ENCODE data around the gene ZFP36L2. TPM values are rescaled to one million over a fixed set of nuclear protein-coding genes. Genes with fewer than 3 reads are reported as not detected.

ZFP36L2 gene
- total and polyA plus RNA-seq, 9 donors, result 115 to 369 (median 232) TPM

DNA sequence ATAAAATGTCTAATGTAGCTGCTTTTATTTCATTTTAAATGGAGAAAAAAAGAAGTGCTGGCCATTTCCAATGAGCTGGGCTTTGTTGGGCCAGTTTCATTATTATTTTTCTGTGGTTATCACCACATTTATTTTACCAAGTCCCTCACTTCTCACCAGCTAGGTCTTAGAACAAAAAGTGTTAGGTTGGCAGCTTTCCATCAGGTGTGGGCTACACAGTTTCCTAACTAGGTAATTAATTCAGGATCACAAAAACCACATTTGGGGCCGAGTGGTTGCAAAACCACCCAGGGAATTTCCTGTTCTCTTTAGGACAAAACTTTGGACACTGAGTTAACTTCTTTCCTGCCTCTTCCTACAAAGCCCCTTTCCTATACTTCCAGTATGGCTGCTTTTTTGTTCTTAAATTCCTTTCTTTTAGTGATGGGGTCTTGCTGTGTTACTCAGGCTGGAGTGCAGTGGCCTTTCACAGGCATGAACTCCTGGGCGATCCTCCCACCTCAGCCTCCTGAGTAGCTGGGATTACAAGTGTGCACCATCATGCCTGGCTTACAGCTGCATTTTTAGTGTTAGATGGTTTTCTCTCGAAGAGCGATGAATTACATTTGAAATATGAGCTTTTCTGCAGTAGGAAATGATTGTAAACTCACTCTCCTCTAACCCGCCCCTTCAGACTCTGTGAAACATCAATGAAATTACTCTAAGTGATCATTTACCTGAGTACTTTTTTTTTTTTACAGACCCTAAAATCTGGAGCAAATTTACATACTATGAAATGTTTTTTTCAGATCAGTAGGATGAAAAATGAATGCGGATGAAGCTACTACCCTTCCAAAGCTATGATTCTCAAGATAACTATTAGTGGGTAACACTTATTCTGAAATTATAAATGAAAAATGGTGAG, 2.6 kb upstream of the ZFP36L2 start:
- DNase-seq, result no peak
- Histone ChIP-seq H3K36me3 (no peaks in the 10 kb centered on the region), H3K27ac (peak overlapping the region in 1 of 2 donors; percentile 90), H3K4me3 (no peak overlapping the region), H3K9me3 (no peaks in the 10 kb centered on the region), H3K27me3 (no peaks in the 10 kb centered on the region), H3K4me1 (ENCODE audit: insufficient read depth) (peaks cover 16% of the 10 kb centered on the region)
- 32 to 41% (median 36%) methylated on average over 6 of the region's 6 CpGs for WGBS, 3 donors
- intact Hi-C loops (cut with DNase I), result loop anchor here (5.0 to 10.0 kb wide), 10 partner anchors 76 to 402 kb away; no protein-coding TSS in a partner anchor
- TF ChIP-seq EP300 (IDR thresholded peaks at IDR 0.05), result no peak
- TF ChIP-seq, protein P1, sequence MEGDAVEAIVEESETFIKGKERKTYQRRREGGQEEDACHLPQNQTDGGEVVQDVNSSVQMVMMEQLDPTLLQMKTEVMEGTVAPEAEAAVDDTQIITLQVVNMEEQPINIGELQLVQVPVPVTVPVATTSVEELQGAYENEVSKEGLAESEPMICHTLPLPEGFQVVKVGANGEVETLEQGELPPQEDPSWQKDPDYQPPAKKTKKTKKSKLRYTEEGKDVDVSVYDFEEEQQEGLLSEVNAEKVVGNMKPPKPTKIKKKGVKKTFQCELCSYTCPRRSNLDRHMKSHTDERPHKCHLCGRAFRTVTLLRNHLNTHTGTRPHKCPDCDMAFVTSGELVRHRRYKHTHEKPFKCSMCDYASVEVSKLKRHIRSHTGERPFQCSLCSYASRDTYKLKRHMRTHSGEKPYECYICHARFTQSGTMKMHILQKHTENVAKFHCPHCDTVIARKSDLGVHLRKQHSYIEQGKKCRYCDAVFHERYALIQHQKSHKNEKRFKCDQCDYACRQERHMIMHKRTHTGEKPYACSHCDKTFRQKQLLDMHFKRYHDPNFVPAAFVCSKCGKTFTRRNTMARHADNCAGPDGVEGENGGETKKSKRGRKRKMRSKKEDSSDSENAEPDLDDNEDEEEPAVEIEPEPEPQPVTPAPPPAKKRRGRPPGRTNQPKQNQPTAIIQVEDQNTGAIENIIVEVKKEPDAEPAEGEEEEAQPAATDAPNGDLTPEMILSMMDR (IDR thresholded peaks at IDR 0.05), result no peak
- no peak for TF ChIP-seq POLR2A (IDR thresholded peaks at IDR 0.05)

GRCh38 chr2:43228321-43228751, 1.9 kb upstream of the ZFP36L2 start:
- H3K36me3 ChIP-seq, result no peaks in the 10 kb centered on the region
- peak in 1 of 5 donors; percentile 46 for DNase-seq
- peak overlapping the region; percentile 62 to 90 for H3K27ac ChIP-seq
- H3K4me3 ChIP-seq, result no peak overlapping the region
- no peaks in the 10 kb centered on the region for H3K27me3 ChIP-seq
- H3K9me3 ChIP-seq, result no peaks in the 10 kb centered on the region
- intact Hi-C loops (cut with DNase I), result loop anchor here (5.0 to 10.0 kb wide), 10 partner anchors 76 to 401 kb away; no protein-coding TSS in a partner anchor
- H3K4me1 ChIP-seq (ENCODE audit: insufficient read depth), result peaks cover 16% of the 10 kb centered on the region
- WGBS, 3 donors, result 19 to 23% (median 20%) methylated on average over 2 of the region's 2 CpGs
- TF ChIP-seq, protein P1 (IDR thresholded peaks at IDR 0.05), result no peak
- TF ChIP-seq EP300 (IDR thresholded peaks at IDR 0.05) (no peak), POLR2A (IDR thresholded peaks at IDR 0.05) (no peak)

- H3K27ac ChIP-seq, result peak overlapping the region; percentile 62 to 90
- no peaks in the 10 kb centered on the region for H3K9me3 ChIP-seq
- no peaks in the 10 kb centered on the region for H3K27me3 ChIP-seq
- TF ChIP-seq, protein P1 (IDR thresholded peaks at IDR 0.05), result peak in 2 of 3 donors; percentile 2 to 4
- TF ChIP-seq EP300 (IDR thresholded peaks at IDR 0.05), result no peak
- H3K4me3 ChIP-seq, result peak overlapping the region; percentile 84
- no peaks in the 10 kb centered on the region for H3K36me3 ChIP-seq
- no peak for DNase-seq
- intact Hi-C loops (cut with DNase I), result loop anchor here (5.0 to 10.0 kb wide), 10 partner anchors 77 to 401 kb away; no protein-coding TSS in a partner anchor
- peaks cover 16% of the 10 kb centered on the region for H3K4me1 ChIP-seq (ENCODE audit: insufficient read depth)
- WGBS, 3 donors, result 3 to 10% (median 8%) methylated on average over 10 of the region's 10 CpGs
These were observed 1.4 kb upstream of the ZFP36L2 start for GRCh38 chr2:43227830-43228281.

DNA sequence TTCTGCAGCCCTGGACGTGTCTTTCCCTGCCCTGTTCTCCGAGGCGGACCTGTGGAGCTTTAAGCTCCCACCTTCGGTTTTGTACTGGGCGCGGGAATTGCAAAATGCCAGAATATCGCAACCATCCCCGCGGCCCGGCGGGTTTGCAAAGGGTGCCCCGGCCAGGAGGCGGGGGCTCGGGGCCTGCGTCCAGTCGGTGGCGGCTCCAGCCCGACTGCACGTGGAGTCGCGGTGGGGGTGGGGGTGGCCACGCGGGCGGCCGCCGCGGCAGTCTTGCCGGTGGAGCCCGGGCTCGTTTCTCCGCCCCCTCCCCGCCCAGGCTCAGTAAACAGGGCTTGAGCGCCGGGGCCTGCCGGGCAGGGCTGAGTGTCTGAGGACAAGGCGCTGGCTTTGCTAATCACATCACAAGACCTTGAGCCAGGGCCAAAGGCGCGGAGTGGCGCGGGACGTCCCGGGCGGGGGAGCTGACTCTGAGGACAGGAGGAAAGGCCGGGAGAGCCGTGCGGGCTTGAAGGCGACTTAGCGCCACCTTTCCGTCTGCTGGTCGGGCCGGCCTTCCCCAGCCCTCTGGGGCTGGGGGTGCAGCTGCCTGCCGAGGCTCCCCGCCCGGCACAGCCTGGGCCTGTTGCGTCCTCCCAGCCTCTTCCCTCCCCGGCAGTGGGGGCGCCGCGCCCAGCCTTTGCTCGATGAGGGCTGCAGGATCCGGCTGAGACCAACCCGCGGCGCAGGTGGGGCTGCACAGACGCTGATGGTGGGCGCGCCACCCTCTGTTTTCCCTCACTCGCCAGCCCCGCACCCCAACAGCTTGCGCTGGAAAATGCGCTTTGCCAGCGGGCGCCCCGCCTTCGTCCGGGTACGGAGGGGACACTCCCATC, 786 bp upstream of the ZFP36L2 start:
- 0 to 1% (median 0%) methylated on average over 61 to 77 of the region's 77 CpGs for WGBS, 3 donors
- TF ChIP-seq, protein P1 (IDR thresholded peaks at IDR 0.05), result peak; percentile 12 to 46 (median 40)
- TF ChIP-seq POLR2A (IDR thresholded peaks at IDR 0.05), result peak; percentile 48
- TF ChIP-seq EP300 (IDR thresholded peaks at IDR 0.05), result no peak
- DNase-seq, result peak; percentile 90 to 95 (median 93)
- Histone ChIP-seq H3K4me1 (ENCODE audit: insufficient read depth) (peaks cover 16% of the 10 kb centered on the region), H3K9me3 (no peaks in the 10 kb centered on the region), H3K27me3 (no peaks in the 10 kb centered on the region), H3K36me3 (no peaks in the 10 kb centered on the region), H3K4me3 (peak overlapping the region; percentile 84), H3K27ac (peak overlapping the region; percentile 62 to 90)
- intact Hi-C loops (cut with DNase I), result loop anchor here (5.0 to 10.0 kb wide), 10 partner anchors 78 to 400 kb away; no protein-coding TSS in a partner anchor
